RPMI8226 (cell line): Measurements from ENCODE around the gene UBQLN4.
"Not testable (repeated sequence)": the region's sequence is repeated elsewhere in the genome, so short reads cannot be mapped to it uniquely, and the experiment has no call there.

Source experiments
- DNase-seq: peaks from one replicate; pipeline ENCODE4 v3.0.0-alpha.2; 2015

UBQLN4 gene

DNA sequence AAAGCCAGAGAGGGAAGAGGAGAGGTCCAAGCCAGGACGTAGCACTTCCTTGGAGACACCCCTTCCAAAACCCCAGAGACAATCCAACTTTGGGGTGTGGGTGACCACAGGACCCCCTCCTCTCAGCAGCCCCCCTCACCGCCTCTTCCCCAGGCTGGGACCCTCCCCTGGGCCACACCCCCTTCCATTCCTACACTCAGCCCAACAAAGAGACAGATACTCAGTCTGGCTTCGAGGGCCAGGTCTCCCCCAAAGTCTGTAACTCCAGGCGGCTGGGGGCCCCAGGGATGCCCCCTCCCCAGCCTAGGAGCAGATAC lies 27.2 kb upstream of the UBQLN4 start:
- DNase-seq, result no peak

DNA sequence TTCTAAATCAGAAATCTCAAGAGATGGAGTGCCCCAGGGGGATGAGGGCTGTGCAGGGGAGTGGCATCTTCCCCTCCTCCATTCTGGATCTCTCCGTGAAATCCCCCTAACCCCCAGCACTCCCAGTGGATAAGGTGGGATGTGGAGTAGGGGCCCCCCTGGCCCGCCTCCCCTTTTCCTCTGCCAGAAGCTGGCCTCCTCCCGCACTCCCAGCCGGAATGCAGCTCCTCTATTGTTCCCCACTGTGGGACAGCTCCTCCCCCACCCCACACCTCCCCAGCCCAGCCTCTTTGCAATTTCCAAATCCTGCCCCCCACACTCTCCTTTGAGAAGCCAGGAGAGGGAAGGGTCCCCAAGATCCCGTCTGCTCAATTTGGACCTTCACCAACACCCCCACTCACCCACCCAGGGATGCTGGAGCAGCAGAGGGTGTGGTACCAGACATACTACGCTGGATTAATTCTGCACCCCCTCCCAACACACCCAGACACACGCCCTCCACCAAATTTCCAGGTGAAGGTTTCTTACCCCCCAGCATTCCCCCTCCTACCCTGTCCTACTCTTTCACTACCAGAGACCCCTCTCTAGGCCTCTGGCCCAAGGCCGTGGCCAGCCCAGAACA lies 26.8 kb upstream of the UBQLN4 start:
- no peak for DNase-seq

DNA sequence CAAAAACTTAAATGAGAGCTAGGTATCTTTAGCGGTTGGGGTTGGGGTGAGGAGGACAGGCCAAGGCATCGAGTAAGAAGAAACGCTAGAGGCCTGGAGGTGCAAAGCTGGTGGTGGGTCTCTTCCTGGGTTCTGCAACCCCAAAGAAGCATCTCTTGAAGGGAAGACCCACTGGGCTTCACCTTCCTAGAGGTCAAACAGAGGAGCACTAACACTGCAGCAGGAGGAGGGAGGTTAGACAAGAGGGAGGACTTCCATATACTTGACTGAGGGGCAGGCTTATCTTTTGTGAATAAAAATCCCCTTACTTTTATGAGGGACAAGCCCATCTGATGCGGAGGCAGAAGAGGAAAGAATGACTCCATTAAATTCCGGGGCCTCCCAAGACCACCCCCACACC lies 26.2 kb upstream of the UBQLN4 start:
- DNase-seq, result no peak

DNA sequence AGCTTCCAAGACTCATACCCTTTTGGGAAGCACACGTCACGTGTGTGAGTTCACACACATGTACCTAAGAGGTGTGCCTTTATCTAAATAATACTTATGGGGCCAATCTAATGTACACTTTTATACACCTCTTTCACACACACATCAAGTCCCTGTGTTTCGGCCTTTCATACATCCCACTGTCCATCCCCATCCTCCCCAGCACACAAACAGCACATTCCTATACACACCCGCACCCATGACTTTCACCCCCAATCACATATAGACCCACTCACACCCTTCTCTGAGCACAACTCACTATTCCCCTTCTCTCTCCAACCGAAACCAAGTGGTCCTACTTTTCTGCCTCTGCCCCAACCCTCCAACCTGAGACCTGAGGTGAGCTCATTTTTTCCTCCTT lies 25.1 kb upstream of the UBQLN4 start:
- DNase-seq, result no peak

DNA sequence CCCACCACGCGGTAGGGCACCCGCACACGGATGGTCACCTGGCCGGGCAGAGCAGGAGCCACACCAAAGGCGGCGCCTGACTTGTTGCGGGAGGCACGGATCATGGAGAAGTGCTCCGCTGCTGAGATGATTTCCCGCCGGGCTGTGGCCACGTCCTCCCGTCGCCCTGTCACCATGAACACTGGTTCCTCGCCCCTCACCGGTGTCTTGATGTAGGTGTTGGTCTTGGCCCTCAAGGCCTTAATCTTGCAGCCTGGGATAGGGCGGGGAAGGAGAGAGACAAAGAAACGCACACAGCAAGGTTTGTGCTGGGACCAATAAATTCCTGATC lies 23.8 kb upstream of the UBQLN4 start:
- no peak for DNase-seq

DNA sequence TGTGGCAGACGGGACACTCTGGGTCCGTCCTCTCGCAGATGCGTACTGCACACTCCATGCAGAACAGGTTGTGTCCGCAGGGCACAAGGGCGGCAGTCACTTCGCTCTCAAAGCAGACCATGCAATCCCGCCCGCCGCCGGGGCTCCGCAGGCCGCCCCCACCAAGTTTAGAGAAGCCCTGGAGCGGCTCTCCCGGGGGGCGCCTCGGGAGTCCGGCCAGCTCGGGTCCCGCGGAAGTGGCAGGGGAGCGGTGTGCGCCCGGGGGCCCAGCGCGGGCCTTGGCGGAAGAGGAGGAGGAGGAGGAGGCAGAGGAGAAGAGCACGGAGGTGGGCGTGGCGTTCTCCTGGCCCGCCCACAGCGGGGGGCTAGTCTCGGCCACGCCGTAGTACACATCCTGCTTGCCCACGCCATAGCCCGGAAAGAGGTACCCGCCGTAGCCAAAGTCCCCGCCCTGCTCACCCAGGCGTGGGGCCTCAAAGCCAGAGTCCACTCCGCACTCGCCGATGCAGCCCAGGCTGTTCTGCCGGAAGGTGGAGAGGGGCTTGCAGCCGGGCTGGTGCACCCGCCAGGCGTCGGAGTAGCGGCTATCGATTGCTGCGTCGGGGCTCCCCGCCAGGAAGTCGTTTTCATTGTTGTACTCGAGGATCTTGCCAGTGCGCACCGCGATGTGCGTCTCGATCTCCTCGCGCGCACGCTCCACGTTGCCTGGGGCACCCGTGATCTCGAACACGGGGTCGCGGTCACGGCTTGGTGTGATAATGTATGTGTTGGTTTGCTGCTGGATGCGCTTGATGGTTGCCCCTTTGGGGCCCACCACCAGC lies 23.2 kb upstream of the UBQLN4 start:
- no peak for DNase-seq

DNA sequence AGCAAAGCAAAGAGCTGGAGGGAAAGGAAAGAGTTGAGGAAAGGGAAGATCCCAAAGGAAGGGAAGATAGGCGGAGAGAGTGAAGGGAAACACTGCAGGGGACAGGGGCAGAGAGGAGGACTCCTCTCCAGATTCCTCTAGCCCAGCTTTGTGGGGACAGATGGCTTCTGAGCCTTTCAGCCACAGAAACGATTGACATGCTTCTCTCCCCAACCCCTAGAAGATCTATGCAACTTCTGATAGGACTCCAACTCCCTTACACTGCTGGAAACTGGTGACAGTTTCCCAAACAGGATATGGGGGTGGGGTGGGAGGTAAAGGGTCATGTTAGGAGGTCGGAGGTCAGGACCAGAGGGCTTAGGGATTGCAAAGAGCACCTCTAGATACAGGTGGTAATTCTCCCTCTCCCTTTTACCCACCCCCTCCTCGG lies 22.2 kb upstream of the UBQLN4 start:
- DNase-seq, result no peak

DNA sequence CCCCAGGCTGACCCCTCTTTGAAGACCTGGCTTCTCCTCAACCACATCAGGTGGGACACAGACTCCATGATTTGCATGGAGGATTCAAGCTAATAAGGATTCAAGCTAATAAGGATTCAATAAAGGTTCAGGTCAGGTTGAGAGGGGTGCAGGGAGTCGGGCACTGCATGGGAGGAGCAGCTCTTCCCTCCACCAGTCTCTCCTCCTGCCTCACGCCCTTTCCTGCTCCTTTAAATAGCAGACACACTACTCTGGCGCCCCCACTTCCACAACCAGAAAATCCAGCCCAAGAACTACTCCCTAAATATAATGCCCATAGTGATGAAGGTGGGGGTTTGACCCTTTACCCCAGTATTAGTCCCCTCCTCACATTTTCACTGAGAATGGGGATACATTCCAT lies 21.6 kb upstream of the UBQLN4 start:
- DNase-seq, result no peak

DNA sequence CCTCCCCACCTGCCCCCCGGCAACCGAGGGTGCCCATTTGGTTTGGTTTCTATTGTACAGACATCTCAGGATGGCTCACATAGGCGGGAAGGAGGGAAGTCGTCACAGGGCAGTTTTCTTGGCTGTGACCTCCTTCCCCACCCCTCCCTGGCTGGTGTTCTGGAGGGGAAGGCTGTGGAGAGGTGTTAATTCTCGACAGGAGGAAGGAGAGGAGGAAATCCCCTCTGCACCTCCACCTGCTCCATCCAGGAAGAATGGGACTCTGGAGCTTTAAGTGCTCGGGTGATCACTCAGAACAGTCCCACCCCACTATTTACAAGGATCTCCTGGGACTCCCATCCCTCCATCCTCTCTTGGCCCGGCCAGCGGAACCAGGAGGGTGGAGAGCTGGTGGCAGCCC lies 21.1 kb upstream of the UBQLN4 start:
- DNase-seq, result no peak

DNA sequence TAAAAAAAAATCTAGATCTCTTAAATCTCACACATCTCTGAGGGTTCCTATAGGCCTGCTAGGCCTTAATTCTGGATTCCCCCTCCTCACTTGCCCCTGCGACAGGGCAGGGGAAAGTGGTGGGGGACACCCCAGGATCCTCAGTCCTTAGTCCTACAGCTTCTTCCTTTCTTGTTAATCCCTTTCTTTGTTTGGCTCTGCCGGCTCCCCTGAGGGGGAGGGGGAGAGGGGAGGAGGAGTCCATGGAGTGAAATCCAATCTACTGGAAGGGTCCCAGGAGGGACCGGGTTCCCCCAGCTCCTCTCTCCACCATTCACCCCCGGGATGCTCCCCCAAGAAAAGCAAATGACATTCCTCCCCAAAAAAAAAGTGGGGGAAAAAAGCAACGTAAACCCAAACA lies 20.1 kb upstream of the UBQLN4 start:
- DNase-seq, result no peak

DNA sequence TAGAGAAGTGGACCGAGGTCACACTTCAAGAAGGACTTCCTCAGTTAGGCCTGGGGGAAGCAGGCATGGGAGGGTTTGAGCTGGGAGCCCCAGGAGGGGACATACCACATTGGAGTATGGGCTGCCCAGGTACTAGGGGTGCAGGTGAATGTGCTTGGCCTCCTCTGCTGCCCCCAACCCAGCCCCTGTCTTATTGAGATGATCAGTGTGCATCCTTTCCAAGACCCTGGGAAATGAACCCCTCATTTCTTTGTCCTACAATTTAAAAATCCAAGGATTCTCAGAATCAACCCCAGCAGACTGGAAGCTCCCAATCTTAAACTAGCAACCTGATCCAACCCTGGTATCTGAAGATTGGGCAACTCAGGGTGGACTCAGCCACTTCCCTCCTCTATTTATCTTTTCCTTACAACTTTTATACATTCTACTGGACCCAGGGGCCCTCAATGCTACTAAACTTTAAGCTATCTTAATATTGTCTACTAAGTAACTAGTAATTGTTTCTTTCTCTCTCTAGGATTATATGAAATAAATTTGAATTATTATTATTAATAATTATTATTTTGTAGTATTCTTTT lies 19.6 kb upstream of the UBQLN4 start:
- DNase-seq, result no peak

DNA sequence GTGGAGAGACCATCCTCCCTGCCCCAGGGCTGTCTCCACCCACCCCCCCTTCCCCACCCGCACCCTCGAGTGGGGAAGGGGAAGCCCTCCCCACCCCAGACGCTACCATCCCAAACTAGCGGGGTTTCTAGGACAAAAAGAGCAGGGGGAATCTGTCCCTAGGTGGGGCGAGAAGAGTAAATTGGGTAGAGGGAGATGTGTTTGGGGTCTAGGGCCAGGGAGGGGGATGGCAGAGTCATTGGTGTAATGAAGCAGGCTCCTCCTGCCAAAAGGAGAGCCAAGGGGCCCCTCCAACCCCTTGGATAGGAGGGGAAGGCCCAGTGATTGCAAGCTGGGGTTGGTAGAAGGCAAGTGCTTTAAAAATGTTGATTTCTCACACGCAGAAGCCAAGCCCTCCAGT lies 18.7 kb upstream of the UBQLN4 start:
- DNase-seq, result no peak

DNA sequence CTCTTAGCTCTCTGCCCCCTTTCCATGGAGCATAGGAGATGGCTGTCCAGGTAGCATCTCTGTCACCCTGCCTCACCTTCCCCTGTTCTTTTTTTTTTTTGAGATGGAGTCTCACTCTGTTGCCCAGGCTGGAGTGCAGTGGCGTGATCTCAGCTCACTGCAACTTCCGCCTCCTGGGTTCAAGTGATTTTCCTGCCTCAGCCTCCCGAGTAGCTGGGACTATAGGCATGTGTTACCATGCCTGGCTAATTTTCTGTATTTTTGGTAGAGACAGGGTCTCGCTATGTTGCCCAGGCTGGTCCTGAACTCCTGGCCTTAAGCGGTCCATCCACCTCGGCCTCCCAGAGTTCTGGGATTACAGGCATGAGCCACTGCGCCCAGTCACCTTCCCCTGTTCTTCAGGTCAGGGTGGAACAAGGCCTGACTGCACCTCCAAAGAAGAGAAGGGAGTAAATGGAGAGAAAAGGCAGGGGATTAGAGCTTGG lies 17.8 kb upstream of the UBQLN4 start:
- DNase-seq, result not testable (repeated sequence)

DNA sequence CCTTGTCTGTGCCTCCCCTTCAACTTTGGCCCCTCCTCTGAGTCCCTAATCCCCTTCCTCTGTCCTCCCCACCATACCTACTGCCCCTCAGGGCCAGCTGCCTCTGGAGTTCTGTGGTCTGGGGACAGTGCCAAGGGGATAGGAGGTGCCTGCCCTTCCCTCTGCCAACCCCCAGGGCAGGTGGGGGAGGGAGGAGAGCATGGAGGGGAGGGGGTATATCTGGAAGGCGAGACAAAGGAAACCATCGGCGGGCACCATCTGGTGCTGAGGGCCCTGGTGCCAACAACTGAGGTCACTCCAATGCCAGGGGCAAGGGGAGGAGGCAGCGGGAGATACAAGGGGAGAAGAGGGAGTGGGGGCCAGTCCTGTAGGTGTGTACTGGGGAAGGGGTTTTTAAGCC lies 16.9 kb upstream of the UBQLN4 start:
- DNase-seq, result no peak

DNA sequence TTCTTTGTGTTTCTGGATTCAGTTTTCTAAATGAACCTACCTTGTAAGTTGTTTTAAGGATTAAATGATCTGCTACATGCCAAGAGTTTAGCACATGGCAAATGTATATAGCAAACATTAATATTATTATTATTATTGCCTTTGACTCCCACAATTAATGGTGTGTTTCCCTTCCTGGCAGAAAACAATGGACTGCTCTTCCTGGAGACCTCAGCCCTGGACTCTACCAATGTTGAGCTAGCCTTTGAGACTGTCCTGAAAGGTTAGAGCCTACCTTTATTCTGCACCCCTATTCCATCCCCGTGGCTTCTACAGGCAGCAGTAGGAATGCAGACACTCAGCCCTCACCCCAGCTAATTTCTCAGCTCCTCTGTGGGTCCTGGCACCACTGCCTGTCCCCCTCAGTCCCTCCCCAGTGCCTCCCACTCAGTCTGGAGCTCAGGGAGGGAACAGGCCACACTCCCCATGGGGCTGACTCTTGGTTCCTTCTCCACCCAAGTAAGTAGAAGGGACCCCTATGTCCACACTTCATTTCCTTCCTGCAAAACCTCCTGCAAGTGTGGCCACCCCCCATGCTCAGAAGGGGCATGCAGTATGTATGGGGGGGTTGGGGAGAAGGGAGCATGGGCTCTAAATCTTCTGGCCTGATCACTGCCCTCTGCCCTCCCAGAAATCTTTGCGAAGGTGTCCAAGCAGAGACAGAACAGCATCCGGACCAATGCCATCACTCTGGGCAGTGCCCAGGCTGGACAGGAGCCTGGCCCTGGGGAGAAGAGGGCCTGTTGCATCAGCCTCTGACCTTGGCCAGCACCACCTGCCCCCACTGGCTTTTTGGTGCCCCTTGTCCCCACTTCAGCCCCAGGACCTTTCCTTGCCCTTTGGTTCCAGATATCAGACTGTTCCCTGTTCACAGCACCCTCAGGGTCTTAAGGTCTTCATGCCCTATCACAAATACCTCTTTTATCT lies 16.2 kb upstream of the UBQLN4 start:
- DNase-seq, result no peak

DNA sequence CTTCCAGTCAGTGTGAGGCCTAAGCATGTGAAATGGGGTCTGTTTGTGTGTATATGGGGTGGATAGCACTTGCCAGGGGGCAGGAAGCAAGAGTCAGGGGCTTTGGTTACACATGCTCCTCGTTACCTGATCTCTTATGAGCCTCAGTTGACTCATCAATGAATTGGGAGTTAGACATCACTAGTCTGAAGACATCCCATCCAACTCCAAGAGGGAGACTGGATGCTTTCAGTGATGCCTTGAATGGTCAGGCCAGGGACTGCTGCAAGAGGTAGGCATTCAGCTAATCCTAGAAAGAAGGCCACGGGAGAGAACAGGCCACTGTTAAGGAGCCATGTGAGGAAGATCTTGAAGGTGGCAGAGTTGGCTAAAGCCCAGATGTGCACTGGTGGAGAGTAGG lies 13.7 kb upstream of the UBQLN4 start:
- DNase-seq, result no peak

DNA sequence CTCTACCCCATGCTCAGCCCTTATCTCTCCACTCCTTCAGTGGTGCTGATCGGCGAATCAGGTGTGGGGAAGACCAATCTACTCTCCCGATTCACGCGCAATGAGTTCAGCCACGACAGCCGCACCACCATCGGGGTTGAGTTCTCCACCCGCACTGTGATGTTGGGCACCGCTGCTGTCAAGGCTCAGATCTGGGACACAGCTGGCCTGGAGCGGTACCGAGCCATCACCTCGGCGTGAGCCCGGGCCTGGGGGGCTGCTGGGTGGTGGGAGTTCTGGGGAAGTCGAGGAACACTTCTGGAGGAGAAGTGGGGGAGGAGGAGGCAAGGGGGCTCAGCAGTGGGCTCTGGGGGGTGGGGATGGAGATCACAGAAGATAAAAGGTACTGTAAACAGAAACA lies 12.3 kb upstream of the UBQLN4 start:
- DNase-seq, result no peak

DNA sequence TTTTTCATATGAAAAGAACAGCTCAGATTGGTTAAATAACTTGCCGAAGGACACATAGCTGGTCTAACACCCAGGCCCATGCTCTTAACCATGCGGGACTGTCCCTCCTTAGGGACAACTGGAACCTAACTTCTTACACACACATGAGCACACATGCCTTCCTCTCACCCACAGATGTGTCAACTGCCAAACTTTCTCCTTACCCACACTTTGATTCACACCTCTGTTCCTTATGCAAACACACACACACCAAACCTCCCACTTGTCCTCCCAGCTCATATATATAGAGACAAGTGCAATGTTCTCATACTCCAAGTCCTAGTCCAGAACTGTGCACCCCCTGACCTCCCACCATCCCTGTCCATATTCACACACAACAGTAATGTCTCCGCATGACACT lies 11.6 kb upstream of the UBQLN4 start:
- no peak for DNase-seq

DNA sequence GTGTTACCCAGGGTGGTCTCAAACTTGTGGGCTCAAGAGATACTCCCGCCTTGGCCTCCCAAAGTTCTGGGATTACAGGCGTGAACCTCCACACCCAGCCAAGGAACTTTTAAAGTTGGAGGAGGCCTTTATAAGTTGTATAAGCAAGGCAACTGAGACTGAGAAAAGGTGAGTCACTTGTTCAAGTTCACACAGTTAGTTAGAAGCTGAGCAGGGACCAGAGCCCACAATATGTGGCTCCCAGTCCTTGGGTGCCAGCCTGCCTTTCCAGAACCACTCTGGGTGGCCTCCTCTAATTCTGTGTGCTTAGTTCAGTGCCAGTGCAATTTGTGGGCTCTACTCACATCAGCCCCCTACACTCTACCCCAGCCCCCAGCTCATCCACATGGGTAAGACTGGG lies 11.0 kb upstream of the UBQLN4 start:
- no peak for DNase-seq

DNA sequence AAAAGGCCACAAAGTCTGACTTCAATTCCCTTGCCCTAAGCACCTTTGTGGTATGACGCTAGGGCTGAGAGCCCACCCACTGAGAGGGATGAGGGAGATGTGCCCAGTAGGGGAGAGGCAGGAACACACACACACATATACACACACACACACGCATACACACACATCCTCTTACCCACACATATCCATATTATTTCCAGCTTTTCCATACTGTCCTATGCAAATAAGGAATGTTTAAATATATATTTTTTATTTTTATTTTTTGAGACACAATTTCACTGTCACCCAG lies 10.3 kb upstream of the UBQLN4 start:
- no peak for DNase-seq

DNA sequence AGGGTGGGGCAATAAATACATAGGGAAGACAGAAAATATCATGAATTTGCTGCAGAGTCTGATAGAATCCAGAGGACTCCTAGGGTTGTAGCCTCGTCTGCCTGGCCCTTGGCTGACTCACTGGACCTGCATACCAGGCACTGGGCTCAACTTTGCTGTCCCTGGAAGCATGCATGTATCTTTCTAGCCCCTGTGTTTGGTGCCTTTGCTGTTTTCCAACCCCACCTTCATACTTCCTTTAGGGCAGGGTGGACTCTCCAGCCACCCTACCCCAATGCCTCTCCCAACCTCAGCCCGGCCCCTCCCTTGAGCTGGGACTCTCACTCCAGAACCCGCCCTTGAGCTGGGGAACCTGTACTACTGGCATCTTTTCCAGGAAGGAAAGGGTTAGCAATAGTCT lies 8.6 kb upstream of the UBQLN4 start:
- DNase-seq, result no peak

DNA sequence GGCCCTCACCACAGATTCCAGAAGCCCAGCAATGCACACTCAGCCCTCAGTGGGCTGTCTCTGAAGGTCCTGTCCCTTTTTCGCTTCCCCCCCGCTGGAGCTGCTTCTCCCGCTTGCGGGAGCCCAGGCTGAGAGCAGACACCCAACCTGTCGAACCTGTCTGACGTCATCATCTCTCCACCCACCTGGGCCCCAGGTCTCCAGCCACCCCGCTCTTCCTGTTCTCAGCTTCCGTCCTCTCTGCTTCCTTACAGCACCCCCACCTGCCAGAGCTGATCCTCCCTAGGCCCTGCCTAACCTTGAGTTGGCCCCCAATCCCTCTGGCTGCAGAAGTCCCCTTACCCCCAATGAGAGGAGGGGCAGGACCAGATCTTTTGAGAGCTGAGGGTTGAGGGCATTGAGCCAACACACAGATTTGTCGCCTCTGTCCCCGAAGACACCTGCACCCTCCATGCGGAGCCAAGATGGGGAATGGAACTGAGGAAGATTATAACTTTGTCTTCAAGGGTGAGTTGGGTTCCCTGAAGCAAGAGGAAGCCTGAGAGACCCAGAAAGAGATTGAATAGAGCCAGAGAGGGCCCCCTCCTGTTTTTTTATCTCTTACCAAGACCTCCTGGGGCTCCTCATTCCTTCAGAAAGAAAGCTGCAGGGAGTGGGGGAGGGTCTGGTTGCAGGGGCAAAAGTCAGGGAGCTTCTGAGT lies 7.5 kb upstream of the UBQLN4 start, which contains the start of gene RAB25:
Gene RAB25, plus strand, starts transcription at position 224 of the 700 bp plus-strand sequence. Its CDS starts 241 bp downstream, at position 465.
- no peak for DNase-seq

DNA sequence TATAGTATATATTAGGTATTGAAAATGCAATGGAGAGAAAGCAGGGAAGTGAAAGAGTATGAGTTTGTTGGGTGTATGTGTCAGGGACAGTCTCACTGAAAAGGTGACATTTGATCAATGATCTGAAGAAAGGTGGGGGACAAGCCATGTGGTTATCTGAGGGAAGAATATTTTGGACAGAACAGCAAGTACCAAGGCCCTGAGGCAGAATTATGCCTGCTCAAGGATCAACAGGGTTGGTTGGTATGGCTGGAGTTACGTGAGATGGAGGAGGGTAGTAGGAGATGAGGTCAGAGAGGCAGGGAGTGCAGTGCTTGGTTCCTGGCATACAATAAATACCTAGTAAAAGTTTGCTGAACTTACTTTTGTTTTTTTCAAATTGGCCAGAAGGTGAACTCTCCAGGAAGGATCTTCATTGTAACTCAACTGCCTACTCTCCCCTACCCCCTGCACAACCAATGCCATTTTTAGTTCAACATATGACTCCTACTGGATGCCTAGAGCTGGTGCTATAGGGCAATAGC lies 2.8 kb upstream of the UBQLN4 start:
- DNase-seq, result no peak
